Stimulated activated naive B cell treated with anti-CD40 and anti-IgM and Interleukin-4, amounts not matched to agents 10 μg/mL and 1 μg/mL and 100 μg/mL, for 72 hours (primary cell): ENCODE measurements around the gene CCDC34.

Experiments
- ATAC-seq, 2 donors: fragments of 150-1000 bp; cut with Tn5 transposase; replicated peaks; 2 replicates each; pipeline ENCODE4 v1.10.0; 2021; ENCODE audit warnings: moderate library complexity in 1 of 2
- DNase-seq: peaks from one replicate; pipeline ENCODE4 v3.0.0; 2021
- H3K27ac Mint-ChIP-seq: one replicate; pipeline ENCODE4 v1.8.0; 2022; ENCODE audit warnings: mild to moderate bottlenecking, mixed read lengths
- H3K27me3 Mint-ChIP-seq, 2 donors: one replicate each; pipeline ENCODE4 v1.8.0; 2022; ENCODE audit warnings: mixed read lengths in 2 of 2
- H3K36me3 Mint-ChIP-seq, 2 donors: one replicate each; pipeline ENCODE4 v1.8.0; 2022; ENCODE audit warnings: mixed read lengths in 2 of 2, mild to moderate bottlenecking in 1 of 2
- H3K4me1 Mint-ChIP-seq, 2 donors: one replicate each; pipeline ENCODE4 v1.8.0; 2022; ENCODE audit warnings: mixed read lengths in 2 of 2, mild to moderate bottlenecking in 1 of 2
- H3K4me3 Mint-ChIP-seq, 2 donors: one replicate each; pipeline ENCODE4 v1.8.0; 2022; ENCODE audit warnings: mild to moderate bottlenecking in 2 of 2, mixed read lengths in 2 of 2, moderate library complexity in 1 of 2
- H3K9me3 Mint-ChIP-seq, 2 donors: one replicate each; pipeline ENCODE4 v1.8.0; 2022; ENCODE audit warnings: mixed read lengths in 2 of 2, mild to moderate bottlenecking in 1 of 2

The CCDC34 gene

DNA sequence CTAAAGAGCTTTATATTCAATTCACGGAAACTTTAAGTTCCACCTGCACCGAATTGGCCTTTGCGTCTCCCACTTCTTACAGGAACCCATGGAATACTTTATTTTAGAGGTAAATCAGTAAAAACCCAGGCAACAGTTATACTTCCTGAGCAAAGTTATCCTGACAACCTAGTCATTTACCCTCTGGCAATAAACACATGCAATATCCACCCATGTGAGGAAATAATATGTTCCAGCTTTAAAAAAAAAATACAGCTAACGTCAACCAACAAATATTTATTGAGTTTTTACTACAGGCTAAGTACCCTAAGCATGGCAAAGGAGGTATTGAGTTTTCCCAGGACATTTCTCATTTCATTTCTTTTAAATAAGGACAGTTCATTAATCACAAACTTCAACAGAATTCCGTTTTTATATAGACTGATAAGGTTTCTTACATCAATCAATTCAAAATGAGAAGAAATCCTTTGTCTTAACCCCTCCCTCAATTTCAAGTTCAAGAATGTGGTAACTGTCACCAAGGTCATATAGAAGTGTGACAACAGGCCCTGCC lies 38.3 kb upstream of the CCDC34 start:
- ATAC-seq, result no peak
- H3K4me3 Mint-ChIP-seq, result no peak overlapping the region

DNA sequence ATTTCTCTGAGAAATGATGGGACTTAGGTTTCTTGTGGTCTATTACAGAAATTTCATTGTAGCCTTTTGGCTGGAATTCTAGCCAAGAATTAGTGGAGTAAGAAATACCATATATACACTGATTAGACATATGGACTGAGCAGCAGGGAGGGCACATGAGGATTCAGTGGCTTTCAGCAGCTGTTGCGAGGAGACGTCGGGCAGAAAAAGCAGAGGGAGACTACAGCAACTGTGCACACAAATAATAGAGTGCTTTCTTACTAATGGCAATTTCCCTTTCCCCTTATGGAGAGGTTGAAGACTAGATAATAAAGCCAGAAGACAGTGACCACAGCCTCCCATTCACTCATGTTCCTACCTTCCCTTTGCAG lies 35.4 kb upstream of the CCDC34 start:
- H3K27me3 Mint-ChIP-seq, result no peaks in the 10 kb centered on the region
- no peaks in the 10 kb centered on the region for H3K4me1 Mint-ChIP-seq
- H3K36me3 Mint-ChIP-seq, result no peaks in the 10 kb centered on the region
- no peak overlapping the region for H3K4me3 Mint-ChIP-seq
- DNase-seq (no peak), ATAC-seq (no peak)
- no peak overlapping the region for H3K27ac Mint-ChIP-seq
- no peaks in the 10 kb centered on the region for H3K9me3 Mint-ChIP-seq

More for the DNA sequence above, 38.3 kb upstream of the CCDC34 start:
- Mint-ChIP-seq H3K9me3 (no peaks in the 10 kb centered on the region), H3K27me3 (no peaks in the 10 kb centered on the region), H3K27ac (no peak overlapping the region), H3K36me3 (no peaks in the 10 kb centered on the region), H3K4me1 (no peaks in the 10 kb centered on the region)
- DNase-seq, result no peak

DNA sequence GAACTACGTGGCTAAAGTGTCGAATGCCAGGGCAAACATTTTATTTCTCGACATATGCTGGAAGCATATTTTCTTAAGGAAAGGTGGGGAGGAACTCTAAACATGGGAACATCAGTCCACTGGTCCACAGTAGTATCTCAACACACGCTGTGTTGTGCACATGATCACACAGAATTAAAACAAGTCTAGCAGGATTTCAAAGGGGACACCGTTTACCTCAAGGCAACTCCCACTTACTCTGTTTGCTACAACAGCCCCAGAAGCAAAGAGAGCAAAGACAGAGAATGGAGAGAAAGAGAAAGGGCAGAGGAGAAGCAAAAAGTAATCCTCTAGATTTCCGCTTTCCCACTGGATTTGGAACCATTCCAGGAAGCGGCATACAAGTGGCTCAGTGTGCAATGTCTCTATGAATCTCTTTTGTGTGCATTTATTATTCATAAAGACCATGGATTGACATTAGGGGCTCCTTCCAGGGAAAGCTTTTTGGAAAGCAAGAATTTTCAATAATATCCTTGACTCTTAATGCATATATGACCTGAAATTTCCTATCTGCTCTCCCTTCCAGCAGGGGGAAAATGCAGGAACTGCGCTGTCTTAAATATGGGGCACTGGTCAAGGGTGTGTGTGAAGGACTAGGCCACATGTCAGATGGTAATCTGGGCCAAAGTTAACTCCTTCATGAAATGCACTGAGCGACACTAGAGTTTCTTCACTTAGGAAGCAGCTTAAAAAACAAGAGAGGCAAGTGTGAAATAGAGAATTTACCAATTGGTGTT lies 34.8 kb upstream of the CCDC34 start:
- H3K27ac Mint-ChIP-seq, result no peak overlapping the region
- H3K9me3 Mint-ChIP-seq, result no peaks in the 10 kb centered on the region
- ATAC-seq (no peak), DNase-seq (no peak)
- no peaks in the 10 kb centered on the region for H3K36me3 Mint-ChIP-seq
- no peak overlapping the region for H3K4me3 Mint-ChIP-seq
- no peaks in the 10 kb centered on the region for H3K27me3 Mint-ChIP-seq
- no peaks in the 10 kb centered on the region for H3K4me1 Mint-ChIP-seq

DNA sequence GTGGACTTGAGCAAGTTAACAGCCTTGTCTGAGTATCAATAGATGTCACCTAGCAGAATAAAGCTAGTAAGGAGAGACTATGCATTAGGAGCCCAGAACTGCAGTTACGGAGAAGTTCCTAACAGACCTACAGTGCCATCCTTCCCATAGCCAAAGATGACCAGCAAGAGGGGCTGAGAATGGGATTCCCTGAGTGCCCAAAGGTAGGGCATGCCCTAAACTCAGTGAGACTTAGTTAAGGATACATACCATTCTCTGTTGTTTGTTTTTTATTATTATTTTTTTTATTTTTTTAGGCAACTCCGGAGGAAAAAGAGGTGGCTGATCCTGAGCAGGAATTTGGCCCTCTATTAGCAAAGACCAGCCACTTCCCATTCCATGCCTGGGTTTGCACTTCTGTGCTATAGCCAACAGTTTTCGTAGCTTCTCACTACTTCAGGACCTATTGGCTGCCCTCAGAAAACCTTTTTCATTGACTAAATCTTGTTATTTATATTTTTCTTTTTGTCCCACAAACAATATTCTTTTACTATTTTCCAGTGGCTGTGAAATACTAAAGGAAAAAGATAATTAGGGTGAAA lies 33.3 kb upstream of the CCDC34 start:
- no peak for ATAC-seq
- H3K4me1 Mint-ChIP-seq, result no peaks in the 10 kb centered on the region
- no peak overlapping the region for H3K27ac Mint-ChIP-seq
- no peaks in the 10 kb centered on the region for H3K36me3 Mint-ChIP-seq
- no peaks in the 10 kb centered on the region for H3K9me3 Mint-ChIP-seq
- H3K4me3 Mint-ChIP-seq, result no peak overlapping the region
- H3K27me3 Mint-ChIP-seq, result no peaks in the 10 kb centered on the region
- no peak for DNase-seq

DNA sequence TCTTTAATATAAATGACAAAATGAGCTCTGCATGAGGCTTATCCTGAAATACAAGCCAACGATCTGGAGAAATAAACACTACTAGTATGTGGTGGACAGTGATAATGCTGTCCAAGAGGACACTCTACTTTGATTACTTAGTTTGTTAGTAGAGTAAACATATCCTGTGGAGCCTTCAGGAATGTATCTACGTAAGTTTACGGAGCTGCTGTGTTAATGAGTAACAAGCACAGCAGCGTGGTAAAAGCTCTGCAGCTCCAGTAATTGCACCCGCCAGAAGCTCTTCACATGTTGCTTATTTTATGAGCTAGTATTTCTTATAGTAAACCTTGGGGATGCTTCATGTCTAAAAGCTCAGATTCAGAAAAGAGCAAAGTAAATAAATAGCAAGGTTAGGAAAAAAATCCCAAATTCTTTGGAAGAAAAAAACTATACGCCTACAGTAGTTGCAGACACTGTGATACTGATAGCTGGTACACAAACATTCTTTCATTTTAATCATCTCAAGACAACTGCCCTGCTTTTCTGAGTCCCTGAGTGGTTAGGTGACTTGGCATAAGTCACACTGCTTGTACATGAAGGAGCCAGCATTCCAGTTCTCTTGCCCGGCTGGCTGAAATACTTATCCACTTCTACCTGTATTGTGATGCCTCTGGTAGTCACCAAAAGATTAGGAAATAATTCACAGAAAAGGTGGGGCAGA lies 32.7 kb upstream of the CCDC34 start:
- DNase-seq (no peak), ATAC-seq (no peak)
- no peaks in the 10 kb centered on the region for H3K4me1 Mint-ChIP-seq
- H3K4me3 Mint-ChIP-seq, result no peak overlapping the region
- no peaks in the 10 kb centered on the region for H3K9me3 Mint-ChIP-seq
- no peaks in the 10 kb centered on the region for H3K36me3 Mint-ChIP-seq
- H3K27me3 Mint-ChIP-seq, result no peaks in the 10 kb centered on the region
- H3K27ac Mint-ChIP-seq, result no peak overlapping the region

DNA sequence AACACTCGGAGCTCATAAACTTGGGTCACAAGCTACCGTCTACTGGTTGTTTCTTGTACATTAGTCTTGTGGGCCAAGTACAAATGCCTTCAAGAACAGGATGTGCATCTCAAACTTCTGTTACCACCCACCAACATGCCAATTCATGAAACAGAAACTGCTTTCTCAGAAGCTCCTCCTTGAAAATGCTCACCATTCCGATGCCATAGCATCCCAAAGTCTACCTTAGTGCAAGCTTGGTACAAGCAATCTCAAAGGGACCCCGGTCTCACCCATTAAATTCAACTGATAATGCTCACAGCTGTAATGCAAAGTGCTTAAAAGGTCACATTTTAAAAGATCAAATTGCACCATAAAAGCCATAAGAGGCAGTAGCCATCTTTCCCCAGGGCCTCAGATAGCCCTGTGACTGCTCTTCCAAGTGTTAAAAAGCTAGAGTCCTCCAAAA lies 31.8 kb upstream of the CCDC34 start:
- H3K4me3 Mint-ChIP-seq, result no peak overlapping the region
- no peak overlapping the region for H3K27ac Mint-ChIP-seq
- H3K36me3 Mint-ChIP-seq, result no peaks in the 10 kb centered on the region
- ATAC-seq (no peak), DNase-seq (no peak)
- H3K27me3 Mint-ChIP-seq, result no peaks in the 10 kb centered on the region
- no peaks in the 10 kb centered on the region for H3K9me3 Mint-ChIP-seq
- H3K4me1 Mint-ChIP-seq, result no peaks in the 10 kb centered on the region

DNA sequence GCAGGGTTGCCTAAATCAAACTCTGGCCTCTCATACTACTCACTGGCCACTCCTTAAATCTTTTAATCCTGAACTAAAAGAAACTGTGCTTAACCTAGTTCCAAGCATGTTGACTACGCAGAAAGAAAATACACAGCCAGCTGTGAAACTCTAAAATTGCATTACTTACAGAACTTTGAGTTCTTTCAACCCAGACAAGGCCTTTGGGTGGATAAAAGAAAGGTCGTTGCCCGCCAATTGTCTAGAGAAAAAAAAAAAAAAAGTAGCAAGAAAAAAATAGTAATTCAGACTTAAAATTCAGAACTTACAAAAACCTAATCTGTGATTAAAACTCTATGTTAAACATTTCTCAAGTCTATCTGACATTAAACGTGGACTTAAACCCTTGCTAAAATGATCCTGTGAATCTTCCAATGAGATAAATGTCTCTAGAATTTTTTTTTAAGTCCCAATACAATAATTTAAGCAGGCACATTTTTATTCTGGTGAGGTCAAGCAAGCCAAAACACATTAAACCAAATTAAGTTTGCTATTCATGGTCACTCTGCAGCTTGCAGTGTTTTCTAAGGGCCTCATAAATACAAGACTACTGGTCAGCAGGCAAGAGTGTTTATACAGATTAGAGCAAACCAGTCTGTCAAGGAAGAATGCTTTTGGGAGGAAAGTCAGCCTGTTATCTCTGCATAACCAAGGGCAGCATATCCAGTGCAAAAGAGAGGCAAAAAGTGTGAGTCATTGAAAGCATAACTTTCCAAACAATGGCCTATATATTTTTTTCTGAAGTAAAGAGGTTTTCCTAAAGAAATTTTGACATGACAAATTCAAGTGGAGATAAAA lies 29.5 kb upstream of the CCDC34 start:
- H3K27ac Mint-ChIP-seq, result no peak overlapping the region
- no peak for DNase-seq
- no peaks in the 10 kb centered on the region for H3K36me3 Mint-ChIP-seq
- no peaks in the 10 kb centered on the region for H3K27me3 Mint-ChIP-seq
- ATAC-seq, result no peak
- H3K4me1 Mint-ChIP-seq, result no peaks in the 10 kb centered on the region
- H3K9me3 Mint-ChIP-seq, result no peaks in the 10 kb centered on the region
- H3K4me3 Mint-ChIP-seq, result no peak overlapping the region

DNA sequence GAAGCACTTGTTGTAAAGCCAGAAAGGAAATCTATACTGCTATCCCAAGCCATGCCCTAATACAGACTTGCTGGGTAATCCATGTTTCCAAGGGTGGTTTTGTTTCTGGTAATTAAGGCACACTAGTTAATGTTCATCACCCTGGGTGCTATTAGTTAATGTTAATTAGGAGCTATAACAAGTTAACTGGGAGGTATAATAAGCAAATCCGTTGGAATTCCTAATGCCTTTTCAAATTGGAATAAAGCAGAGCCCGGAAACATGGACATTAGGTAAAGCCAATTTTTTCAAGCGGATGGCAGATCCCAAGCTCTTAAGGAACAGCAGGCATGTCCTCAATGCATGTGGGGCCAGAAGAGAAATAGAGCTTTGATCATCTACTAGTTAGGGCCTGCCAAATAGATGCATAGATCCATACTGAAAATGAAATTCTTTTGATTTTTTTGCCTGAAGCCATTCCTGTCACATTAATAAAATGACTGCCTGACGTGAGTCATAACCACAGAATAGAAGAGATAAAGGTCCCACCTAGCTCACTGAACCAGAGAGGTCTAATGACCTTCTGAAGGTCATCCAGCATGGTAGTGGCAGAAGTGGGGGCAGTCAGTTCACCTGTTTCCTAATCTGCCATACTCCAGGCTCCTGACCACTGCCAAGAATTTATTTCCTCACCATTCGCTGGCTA lies 28.5 kb upstream of the CCDC34 start:
- no peak for ATAC-seq
- Mint-ChIP-seq H3K27ac (no peak overlapping the region), H3K4me1 (no peaks in the 10 kb centered on the region), H3K4me3 (no peak overlapping the region), H3K27me3 (no peaks in the 10 kb centered on the region), H3K36me3 (no peaks in the 10 kb centered on the region), H3K9me3 (no peaks in the 10 kb centered on the region)
- DNase-seq, result no peak

DNA sequence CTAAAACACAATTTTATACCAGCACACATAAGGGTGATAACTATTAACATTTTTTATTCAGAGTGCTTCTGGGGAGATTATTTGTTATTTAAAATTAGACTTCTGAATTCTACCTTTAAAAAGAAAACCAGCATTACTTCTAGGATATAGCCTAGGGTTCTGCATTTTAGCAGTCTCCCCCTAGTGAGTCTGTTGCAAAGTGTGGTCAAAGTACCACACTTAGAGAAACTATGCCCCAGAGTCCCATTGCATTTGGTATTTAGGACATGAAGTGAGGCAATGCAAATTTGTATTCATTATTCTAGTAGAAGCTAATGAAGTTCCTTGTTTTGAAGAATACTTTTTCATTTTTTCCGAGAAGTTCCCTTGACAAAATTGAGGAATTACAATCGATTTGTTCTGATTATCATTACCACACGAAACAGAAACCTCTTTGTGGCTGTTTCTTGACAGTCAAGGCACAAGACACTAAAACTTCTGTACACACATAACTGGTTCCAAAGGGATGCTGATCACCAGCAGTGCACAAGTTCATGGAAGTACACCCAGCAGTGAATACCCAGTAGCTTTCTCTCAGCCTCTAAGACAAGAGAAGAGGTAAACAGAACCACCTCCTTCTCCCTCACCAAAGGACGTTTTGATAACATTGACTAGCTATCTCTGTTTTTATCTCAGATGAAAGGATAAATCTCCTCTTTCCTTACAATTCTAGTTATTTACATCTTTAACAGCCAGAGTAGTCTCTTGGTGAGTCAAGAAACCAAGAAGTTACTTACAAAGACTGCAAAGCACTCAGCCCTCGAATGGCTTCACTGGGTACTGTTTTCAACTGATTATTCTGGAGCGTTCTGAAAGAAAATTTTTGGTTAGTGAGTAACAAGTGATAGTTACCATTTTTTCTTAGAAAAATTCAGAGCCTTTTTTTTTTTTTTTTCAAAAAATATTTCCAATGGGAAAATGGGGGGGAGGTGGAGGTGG lies 27.6 kb upstream of the CCDC34 start:
- Mint-ChIP-seq H3K27ac (no peak overlapping the region), H3K4me1 (no peaks in the 10 kb centered on the region), H3K9me3 (no peaks in the 10 kb centered on the region), H3K36me3 (no peaks in the 10 kb centered on the region), H3K27me3 (no peaks in the 10 kb centered on the region), H3K4me3 (no peak overlapping the region)
- ATAC-seq, result no peak
- DNase-seq, result no peak

DNA sequence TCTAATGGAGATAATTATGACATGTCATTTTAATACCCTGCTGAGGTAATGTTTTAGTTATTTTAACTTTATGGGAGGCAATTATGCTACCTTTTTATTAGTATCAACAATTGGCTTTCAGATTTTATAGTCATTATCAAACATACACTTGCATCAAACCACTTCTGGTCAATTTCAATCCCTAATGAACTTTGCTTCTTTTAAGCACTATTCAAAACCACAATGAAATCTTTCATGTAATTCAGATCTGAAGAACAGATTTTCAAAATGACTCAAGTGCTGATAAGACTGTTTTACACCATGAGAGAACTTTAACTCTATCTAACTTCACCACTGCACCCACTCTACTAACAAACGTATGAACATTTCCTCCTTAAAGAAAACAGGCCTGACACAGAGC lies 25.9 kb upstream of the CCDC34 start:
- Mint-ChIP-seq H3K4me1 (no peaks in the 10 kb centered on the region), H3K9me3 (no peaks in the 10 kb centered on the region), H3K4me3 (no peak overlapping the region), H3K27me3 (no peaks in the 10 kb centered on the region), H3K27ac (no peak overlapping the region), H3K36me3 (no peaks in the 10 kb centered on the region)
- ATAC-seq (no peak), DNase-seq (no peak)

DNA sequence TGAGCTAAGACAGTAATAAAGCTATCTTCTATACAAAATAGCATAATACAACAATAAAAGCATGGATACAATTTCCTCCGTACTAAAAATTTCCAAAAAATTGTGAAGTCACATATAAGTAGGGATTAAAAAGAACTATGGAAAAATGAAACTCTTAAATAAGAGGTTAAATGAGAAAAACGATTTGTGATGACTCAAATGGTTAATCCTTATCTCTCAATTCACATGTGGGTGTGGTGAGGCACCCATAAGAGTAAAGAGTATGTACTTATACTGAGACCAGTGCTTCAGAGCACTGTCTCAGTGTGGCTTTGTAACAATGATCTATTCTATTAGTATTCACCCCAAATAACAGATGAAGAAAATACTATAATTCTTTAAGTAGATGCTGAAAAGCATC lies 25.0 kb upstream of the CCDC34 start:
- H3K36me3 Mint-ChIP-seq, result no peaks in the 10 kb centered on the region
- no peaks in the 10 kb centered on the region for H3K27me3 Mint-ChIP-seq
- H3K27ac Mint-ChIP-seq, result no peak overlapping the region
- no peaks in the 10 kb centered on the region for H3K9me3 Mint-ChIP-seq
- no peak for ATAC-seq
- H3K4me1 Mint-ChIP-seq, result no peaks in the 10 kb centered on the region
- DNase-seq, result no peak
- no peak overlapping the region for H3K4me3 Mint-ChIP-seq

DNA sequence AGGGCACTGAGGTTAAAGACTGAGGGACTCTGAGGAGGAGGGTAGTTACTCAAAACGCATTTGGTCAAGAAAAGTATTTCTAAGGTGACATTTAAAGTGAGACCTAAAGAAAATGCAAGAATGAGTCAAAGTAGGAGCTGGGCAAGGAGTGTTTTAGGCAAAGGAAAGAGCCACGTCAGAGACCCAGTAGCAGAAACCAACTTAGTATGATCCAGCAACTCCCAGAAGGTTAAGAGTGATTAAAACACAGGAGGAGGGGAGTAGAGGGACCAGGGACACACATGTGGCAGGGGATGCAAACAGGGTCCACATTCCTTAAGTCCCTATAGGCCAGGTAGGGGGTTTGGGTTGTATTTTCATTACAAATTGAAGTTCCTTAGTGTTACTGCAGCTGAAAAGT lies 24.3 kb upstream of the CCDC34 start:
- no peak overlapping the region for H3K27ac Mint-ChIP-seq

More for the DNA sequence above, 24.3 kb upstream of the CCDC34 start:
- Mint-ChIP-seq H3K27me3 (no peaks in the 10 kb centered on the region), H3K36me3 (no peaks in the 10 kb centered on the region), H3K9me3 (no peaks in the 10 kb centered on the region), H3K4me3 (no peak overlapping the region), H3K4me1 (no peaks in the 10 kb centered on the region)
- DNase-seq (no peak), ATAC-seq (no peak)
